HUES6 (cell line): ENCODE measurements around the gene NPAT.

Experiments used
- H3K27ac ChIP-seq: 2 replicates; pipeline ENCODE4 v1.7.0; 2013; ENCODE audit warnings: low read depth, mild to moderate bottlenecking, low read length, inconsistent platforms
- H3K27me3 ChIP-seq: 2 replicates; pipeline ENCODE4 v1.6.1; 2013; ENCODE audit warnings: low read length; ENCODE audit not compliant: control insufficient read depth, insufficient read depth
- H3K36me3 ChIP-seq: 2 replicates; pipeline ENCODE4 v1.6.1; 2013; ENCODE audit warnings: low read length; ENCODE audit not compliant: control insufficient read depth, insufficient read depth
- H3K4me1 ChIP-seq: 2 replicates; pipeline ENCODE4 v1.6.1; 2013; ENCODE audit warnings: low read length; ENCODE audit not compliant: control insufficient read depth, insufficient read depth
- H3K4me3 ChIP-seq: 2 replicates; pipeline ENCODE4 v1.5.1; 2013; ENCODE audit warnings: low read depth, low read length
- H3K9ac ChIP-seq: one replicate; pipeline ENCODE4 v1.6.1; 2013; ENCODE audit warnings: mild to moderate bottlenecking, low read length
- H3K9me3 ChIP-seq: 2 replicates; pipeline ENCODE4 v1.6.1; 2013; ENCODE audit warnings: low read depth, low read length; ENCODE audit not compliant: control insufficient read depth, insufficient read depth

The NPAT gene

DNA sequence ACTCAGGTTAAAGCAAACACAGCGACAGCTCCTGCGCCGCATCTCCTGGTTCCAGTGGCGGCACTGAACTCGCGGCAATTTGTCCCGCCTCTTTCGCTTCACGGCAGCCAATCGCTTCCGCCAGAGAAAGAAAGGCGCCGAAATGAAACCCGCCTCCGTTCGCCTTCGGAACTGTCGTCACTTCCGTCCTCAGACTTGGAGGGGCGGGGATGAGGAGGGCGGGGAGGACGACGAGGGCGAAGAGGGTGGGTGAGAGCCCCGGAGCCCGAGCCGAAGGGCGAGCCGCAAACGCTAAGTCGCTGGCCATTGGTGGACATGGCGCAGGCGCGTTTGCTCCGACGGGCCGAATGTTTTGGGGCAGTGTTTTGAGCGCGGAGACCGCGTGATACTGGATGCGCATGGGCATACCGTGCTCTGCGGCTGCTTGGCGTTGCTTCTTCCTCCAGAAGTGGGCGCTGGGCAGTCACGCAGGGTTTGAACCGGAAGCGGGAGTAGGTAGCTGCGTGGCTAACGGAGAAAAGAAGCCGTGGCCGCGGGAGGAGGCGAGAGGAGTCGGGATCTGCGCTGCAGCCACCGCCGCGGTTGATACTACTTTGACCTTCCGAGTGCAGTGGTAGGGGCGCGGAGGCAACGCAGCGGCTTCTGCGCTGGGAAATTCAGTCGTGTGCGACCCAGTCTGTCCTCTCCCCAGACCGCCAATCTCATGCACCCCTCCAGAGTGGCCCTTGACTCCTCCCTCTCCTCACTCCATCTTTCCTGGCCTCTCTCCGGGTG is at the start of gene NPAT, which contains the start of gene ATM:
Gene NPAT, minus strand, starts transcription at position 65 of the 774 bp plus-strand sequence. CDS start 102 bp downstream, outside the sequence.
Gene ATM, plus strand, starts transcription at position 494 of the 774 bp plus-strand sequence. CDS start 4,558 bp downstream, outside the sequence.
- Histone ChIP-seq H3K9ac (peak within 1 kb of the TSS; percentile 91), H3K27ac (peak within 1 kb of the TSS; percentile 85), H3K36me3 (peaks cover 5% of the 10 kb centered on the region; the same call in 1 of the 2 replicates), H3K27me3 (no peaks in the 10 kb centered on the region), H3K4me3 (peak within 1 kb of the TSS; percentile 81), H3K4me1 (peaks cover 48% of the 10 kb centered on the region), H3K9me3 (no peaks in the 10 kb centered on the region)

DNA sequence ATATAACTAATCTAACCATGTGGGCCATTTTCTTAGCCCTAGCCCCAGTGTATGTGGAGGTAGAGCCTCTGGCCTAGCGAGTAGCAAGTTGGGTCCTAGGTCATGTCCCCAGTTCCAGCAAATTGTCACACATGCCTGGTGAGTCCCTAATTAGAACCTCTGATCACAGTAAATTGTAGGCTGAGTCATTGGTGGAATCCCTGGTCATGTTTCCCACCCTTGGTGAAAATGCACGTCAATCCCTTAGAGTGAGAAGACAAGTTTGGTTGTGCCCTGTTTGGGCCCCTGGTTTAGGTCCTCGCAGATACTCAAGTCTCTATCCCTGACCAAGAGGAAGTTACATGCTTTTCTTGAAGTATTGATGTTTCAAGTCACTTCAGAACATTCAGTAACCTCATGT is 47.1 kb upstream of the NPAT start:
- Histone ChIP-seq H3K27ac (no peak overlapping the region), H3K36me3 (peaks cover 59% of the 10 kb centered on the region), H3K9ac (no peak overlapping the region), H3K4me1 (no peaks in the 10 kb centered on the region), H3K27me3 (no peaks in the 10 kb centered on the region), H3K4me3 (no peak overlapping the region), H3K9me3 (no peaks in the 10 kb centered on the region)

DNA sequence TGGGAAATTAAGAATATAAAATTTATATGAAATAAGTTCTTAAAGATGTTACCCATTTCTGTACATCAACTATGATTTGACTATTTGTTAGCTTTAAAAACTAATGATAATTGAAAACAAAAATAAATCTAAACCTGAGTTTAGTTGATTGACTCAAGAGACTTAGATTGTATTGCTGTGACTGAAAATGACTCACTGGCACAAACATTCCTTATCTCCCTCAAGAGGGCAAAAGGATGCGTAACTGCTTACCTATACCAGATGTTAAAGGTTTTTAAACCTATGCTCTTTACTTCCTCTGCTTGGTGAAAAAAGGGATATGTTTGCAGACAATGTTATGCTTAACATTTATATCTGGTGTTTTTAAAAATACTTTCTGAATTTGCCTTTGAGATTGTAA is 30.7 kb upstream of the NPAT start:
- Histone ChIP-seq H3K9me3 (no peaks in the 10 kb centered on the region), H3K27me3 (no peaks in the 10 kb centered on the region), H3K27ac (no peak overlapping the region), H3K36me3 (peaks cover 89% of the 10 kb centered on the region), H3K4me1 (no peaks in the 10 kb centered on the region), H3K4me3 (no peak overlapping the region), H3K9ac (no peak overlapping the region)

DNA sequence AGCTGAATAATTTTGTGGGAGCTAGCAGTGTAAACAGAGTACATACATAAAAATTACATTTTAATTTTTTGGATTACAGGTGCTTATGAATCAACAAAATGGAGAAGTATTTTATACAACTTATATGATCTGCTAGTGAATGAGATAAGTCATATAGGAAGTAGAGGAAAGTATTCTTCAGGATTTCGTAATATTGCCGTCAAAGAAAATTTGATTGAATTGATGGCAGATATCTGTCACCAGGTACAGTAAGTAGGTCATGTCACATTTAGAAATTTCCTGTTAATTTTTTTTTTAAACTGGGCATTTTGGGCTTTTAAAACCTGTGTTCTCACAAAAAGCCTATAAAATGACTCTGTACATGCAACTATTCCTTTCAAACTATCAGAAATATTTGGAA is 24.4 kb upstream of the NPAT start:
- no peaks in the 10 kb centered on the region for H3K4me1 ChIP-seq
- no peak overlapping the region for H3K27ac ChIP-seq
- peaks cover 75% of the 10 kb centered on the region for H3K36me3 ChIP-seq
- H3K27me3 ChIP-seq: no peaks in the 10 kb centered on the region
- H3K9me3 ChIP-seq: no peaks in the 10 kb centered on the region
- no peak overlapping the region for H3K9ac ChIP-seq
- H3K4me3 ChIP-seq: no peak overlapping the region

DNA sequence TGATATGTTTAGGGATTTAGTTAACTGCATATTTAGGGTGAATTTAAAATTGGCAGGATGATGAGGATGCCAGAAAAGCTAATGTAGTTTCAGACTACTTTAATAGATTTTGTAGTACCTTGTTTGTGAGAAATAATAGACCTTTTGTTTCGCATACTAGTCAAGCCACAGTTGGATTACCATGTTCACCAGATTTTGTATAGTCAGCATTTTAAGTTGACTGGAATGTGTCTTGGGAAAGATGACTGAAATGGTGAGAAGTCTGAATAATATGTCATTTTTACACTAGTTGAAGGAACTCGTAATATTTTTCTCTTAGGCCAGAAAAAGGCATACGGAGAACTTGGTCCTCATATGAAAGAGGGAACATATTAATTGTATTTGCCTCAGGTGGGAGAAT is 23.9 kb upstream of the NPAT start:
- Histone ChIP-seq H3K9me3 (no peaks in the 10 kb centered on the region), H3K27ac (no peak overlapping the region), H3K27me3 (no peaks in the 10 kb centered on the region), H3K4me3 (no peak overlapping the region), H3K9ac (no peak overlapping the region), H3K4me1 (no peaks in the 10 kb centered on the region), H3K36me3 (peaks cover 71% of the 10 kb centered on the region)

DNA sequence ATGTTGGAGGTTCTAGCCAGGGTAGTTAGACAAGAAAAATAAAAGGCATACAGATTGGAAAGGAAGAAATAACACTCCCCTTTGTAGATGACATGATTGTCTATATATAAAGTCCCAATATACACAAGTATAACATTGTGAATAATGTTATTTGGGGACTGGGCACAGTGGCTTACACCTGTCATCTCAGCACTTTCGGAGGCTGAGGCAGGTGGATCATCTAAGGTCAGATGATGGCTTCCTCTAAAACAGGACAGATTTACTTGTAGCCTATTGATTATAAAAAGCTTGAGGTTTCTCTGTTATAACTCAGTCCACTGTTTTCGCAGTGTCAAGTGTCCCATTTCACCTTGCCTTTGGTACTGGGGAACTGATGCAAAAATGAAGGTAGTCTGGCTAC is 20.0 kb upstream of the NPAT start:
- Histone ChIP-seq H3K9me3 (no peaks in the 10 kb centered on the region), H3K27me3 (no peaks in the 10 kb centered on the region), H3K4me3 (no peak overlapping the region), H3K4me1 (no peaks in the 10 kb centered on the region), H3K36me3 (peaks cover 58% of the 10 kb centered on the region), H3K27ac (no peak overlapping the region), H3K9ac (no peak overlapping the region)

DNA sequence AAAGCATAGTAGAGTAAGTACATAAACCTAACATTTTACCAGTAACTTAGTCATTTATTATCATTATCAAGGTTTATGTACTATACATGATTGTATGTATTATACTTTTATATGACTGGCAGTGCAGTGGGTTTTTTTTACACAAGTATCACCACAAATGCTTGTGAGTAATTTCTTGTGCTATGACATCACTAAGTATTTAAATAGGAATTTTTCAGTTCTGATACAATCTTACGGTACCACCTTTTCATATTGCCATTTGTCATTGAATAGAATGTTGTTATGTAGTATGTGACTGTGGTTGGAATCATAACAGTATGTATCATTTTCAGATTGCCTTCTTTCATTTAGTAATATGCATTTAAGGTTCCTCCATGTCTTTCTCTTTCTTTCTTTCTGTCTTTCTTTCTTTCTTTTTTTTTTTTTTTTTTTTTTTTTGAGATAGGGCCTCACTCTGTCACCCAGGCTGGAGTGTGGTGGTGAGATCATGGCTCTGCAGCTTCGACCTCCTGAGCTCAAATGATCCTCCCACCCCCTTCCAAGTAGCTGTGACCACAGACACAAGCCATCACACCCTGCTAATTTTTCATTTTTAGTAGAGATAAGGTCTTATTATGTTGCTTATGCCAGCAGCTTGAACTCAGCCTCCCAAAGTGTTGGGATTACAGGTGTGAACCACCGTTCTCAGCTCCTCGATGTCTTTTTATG is 19.0 kb upstream of the NPAT start:
- Histone ChIP-seq H3K36me3 (peaks cover 58% of the 10 kb centered on the region), H3K27me3 (no peaks in the 10 kb centered on the region), H3K4me1 (no peaks in the 10 kb centered on the region), H3K9me3 (no peaks in the 10 kb centered on the region), H3K9ac (no peak overlapping the region), H3K27ac (no peak overlapping the region), H3K4me3 (no peak overlapping the region)

DNA sequence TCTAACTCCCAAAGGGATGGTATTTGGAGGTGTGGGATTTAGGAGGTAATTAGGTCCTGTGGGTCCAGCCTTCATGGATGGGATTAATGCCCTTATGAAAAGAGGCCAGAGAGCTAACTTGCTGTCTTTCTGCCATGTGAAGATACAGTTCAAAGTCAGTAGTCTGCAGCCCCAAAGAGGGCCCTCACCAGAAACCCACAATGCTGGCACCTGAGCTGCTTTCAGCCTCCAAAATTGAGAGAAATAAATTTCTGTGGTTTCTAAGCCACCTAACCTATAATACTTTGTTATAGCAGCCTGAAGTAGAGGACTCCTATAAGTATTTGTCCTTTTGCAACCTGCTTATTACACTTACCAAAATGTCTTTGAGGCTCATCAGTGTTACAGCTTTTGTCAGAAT is 16.6 kb upstream of the NPAT start:
- H3K27ac ChIP-seq: no peak overlapping the region

DNA sequence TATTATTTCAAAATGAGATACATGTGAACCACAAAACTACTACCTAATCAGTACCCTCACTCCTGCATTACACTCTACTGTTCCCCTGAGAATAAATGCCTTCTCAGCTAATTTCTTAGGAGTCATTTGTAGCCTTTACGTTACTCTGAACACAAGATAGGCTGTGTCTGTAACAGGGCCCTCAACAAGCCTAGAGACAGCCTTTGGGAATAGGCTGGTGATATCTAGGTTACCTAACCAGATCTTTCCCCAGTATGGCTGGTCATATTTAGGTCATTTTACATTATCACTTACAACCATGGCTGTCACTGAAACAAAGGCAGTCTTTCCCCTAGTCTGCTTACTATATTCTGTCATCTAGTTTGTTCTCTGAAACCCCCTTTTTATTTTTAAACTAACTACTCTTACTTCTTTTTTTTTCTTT is 14.6 kb upstream of the NPAT start:
- Histone ChIP-seq H3K9me3 (no peaks in the 10 kb centered on the region), H3K4me3 (no peak overlapping the region), H3K27ac (no peak overlapping the region), H3K4me1 (no peaks in the 10 kb centered on the region), H3K27me3 (no peaks in the 10 kb centered on the region), H3K36me3 (peaks cover 66% of the 10 kb centered on the region), H3K9ac (no peak overlapping the region)

More for the DNA sequence above, 16.6 kb upstream of the NPAT start:
- H3K4me3 ChIP-seq: no peak overlapping the region
- H3K27me3 ChIP-seq: no peaks in the 10 kb centered on the region
- no peaks in the 10 kb centered on the region for H3K4me1 ChIP-seq
- H3K36me3 ChIP-seq: peaks cover 67% of the 10 kb centered on the region
- H3K9me3 ChIP-seq: no peaks in the 10 kb centered on the region
- H3K9ac ChIP-seq: no peak overlapping the region

DNA sequence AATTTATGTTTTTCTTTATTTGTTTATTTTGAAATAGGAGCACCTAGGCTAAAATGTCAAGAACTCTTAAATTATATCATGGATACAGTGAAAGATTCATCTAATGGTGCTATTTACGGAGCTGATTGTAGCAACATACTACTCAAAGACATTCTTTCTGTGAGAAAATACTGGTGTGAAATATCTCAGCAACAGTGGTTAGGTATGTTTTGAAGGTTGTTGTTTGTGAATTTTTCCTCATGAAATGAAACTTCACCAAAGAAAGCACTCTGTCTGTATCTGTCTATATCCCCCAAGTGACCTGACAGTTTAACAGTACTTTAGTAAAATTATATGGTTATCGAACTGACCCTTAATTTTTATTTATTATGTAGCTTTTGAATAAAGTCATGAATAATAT is 13.2 kb upstream of the NPAT start:
- H3K4me1 ChIP-seq: no peaks in the 10 kb centered on the region
- no peak overlapping the region for H3K9ac ChIP-seq
- H3K27ac ChIP-seq: no peak overlapping the region
- H3K4me3 ChIP-seq: no peak overlapping the region
- H3K27me3 ChIP-seq: no peaks in the 10 kb centered on the region
- no peaks in the 10 kb centered on the region for H3K9me3 ChIP-seq
- H3K36me3 ChIP-seq: peaks cover 66% of the 10 kb centered on the region

DNA sequence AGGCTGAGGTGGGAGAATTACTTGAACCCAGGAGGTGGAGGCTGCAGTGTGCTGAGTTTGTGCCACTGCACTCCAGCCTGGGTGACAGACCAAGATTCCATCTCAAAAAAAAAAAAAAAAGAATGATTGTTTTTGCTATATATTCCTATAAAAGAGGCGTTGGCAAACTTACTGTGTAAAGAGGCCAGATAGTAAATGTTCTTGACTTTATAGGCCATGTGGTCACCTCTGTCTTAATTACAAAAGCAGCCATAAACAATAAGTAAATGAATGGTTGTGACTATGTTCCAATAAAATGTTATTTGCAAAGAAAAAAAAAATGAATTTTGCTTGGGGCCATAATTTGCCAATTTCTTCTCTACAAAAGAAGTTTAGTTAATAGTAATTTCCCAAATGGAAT is 12.8 kb upstream of the NPAT start:
- Histone ChIP-seq H3K4me1 (no peaks in the 10 kb centered on the region), H3K36me3 (peaks cover 67% of the 10 kb centered on the region), H3K4me3 (no peak overlapping the region)

More for the DNA sequence above, 12.8 kb upstream of the NPAT start:
- Histone ChIP-seq H3K9me3 (no peaks in the 10 kb centered on the region), H3K27ac (no peak overlapping the region), H3K9ac (no peak overlapping the region), H3K27me3 (no peaks in the 10 kb centered on the region)
